GM12874 (cell line): ENCODE results near the gene LRRC36.

Source experiments
- TF ChIP-seq, protein P1 (sequence below): IDR thresholded peaks from 2 replicates; pipeline ENCODE4 v1.5.1; 2011; ENCODE audit warnings: low read depth, mild to moderate bottlenecking, control low read depth, low read length, moderate library complexity; ENCODE audit not compliant: insufficient read depth

Gene LRRC36

DNA sequence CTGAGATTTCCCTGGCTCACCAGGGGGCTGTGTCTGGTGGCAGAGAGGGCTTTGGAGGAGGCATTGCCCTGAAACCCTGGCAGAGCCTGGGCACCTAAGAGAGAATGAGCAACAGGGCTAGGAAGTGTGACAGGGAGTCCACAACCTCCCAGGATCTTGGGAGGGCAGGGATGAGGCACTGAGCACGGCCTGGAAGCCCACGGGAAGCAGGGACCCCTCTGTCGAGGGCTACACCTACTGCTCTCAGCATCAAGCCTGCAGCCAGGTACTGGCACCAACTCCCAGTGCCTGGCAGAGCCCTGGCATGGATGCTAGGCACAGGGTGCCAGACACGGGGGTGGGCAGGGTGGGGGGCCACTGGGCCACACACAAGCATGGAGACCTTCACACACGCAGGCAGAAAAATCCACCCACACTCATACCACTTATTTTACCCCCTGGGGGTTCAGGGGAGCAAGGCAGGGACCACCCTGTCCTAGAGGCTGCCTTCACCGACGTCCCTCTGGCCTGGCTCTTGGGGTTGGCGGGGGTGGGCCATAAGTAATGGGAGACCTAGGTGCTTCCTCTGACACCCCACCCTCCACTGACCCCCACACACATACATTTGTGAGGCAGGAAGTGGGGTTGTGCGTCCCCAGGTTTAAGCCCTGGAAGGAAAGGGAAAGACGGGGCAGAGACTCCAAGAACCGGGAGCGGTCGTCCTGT is 103.3 kb downstream of the LRRC36 start:
- TF ChIP-seq, protein P1, sequence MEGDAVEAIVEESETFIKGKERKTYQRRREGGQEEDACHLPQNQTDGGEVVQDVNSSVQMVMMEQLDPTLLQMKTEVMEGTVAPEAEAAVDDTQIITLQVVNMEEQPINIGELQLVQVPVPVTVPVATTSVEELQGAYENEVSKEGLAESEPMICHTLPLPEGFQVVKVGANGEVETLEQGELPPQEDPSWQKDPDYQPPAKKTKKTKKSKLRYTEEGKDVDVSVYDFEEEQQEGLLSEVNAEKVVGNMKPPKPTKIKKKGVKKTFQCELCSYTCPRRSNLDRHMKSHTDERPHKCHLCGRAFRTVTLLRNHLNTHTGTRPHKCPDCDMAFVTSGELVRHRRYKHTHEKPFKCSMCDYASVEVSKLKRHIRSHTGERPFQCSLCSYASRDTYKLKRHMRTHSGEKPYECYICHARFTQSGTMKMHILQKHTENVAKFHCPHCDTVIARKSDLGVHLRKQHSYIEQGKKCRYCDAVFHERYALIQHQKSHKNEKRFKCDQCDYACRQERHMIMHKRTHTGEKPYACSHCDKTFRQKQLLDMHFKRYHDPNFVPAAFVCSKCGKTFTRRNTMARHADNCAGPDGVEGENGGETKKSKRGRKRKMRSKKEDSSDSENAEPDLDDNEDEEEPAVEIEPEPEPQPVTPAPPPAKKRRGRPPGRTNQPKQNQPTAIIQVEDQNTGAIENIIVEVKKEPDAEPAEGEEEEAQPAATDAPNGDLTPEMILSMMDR = no peak

DNA sequence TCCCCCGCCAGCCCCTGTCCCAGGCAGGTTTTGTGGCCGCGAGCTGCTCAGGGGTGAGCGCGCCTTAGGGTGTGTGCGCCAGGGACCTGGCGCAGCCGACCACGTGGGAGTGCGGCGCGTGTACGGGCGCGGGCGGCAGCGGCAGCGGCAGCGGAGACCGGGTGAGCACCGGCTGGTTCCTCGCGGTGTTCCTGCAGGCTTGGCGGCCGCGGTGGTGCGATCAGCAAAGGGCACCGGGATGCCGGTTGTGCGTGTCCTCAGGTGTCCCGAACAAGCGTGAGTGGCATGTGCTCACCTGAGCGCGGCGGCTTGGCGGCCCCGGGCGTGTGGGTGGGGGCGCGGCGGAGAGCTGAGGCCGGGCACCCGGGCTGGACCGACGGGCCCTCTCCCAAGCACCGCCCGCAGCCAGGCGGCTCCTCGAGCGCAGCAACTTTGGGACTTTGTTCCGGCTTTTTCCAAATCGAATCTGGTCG is 103.9 kb downstream of the LRRC36 start:
- TF ChIP-seq, protein P1 = no peak

DNA sequence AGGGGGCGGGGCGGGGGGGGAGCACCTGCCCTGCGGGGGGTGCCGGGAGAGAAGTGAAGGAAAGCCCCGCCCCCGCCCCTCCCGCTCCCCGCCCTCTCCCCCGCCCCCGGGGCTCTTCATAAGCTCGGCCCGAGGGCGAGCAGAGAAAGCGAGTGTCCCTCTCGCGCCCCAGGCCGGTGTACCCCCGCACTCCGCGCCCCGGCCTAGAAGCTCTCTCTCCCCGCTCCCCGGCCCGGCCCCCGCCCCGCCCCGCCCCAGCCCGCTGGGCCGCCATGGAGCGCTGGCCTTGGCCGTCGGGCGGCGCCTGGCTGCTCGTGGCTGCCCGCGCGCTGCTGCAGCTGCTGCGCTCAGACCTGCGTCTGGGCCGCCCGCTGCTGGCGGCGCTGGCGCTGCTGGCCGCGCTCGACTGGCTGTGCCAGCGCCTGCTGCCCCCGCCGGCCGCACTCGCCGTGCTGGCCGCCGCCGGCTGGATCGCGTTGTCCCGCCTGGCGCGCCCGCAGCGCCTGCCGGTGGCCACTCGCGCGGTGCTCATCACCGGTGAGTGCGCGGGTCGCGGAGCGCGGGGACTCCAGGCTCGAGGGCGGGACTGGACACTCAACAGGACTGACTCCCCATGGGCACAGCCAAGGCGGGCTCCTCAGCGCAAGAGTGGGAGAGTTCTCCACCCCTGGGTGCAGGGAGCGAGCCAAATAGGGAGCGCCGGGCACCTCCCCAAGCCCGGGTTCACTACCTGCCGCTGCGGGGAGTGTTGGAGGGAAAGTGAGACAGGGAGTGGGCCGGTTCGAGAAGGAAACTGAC is 104.6 kb downstream of the LRRC36 start, which contains the start of gene HSD11B2:
Gene HSD11B2 (plus strand): TSS at position 145 of the 798 bp plus-strand sequence. CDS start 128 bp downstream, at position 273.
- TF ChIP-seq, protein P1 = no peak

DNA sequence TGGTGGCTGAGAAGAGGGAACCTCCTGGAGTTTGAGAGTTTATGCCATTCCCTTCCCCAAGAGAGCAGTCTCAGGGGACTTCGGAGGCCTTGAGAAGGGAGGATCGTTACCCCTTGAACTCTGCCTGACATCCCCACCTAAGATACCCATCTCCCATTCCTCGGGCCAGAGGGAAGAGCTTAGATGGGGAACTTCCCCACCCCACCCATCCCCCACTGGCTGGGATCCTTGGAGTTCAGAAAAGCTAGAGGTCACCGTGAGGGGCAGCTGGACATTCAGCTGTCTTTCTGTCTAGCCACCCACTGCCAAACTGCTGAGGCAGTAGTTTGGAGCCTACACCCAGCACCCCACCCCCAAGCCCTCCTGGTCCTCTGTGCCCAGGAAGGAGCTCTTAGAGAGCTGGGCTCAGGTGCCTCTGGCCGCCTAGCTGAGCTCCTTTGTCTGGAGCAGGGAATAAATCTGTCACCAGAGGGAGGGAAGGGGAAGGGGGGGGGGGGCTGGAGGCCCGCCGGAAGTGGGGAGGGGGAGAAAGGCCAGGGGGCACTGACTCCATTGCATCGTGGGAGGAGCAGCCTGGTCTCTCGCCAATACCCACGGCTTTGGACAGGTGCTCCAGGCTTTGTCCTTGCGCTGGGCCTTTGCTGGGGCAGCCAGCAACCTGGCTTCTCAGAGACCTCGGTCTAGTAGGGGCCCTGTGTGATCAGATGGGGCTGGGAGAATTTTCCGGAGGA is 105.3 kb downstream of the LRRC36 start:
- TF ChIP-seq, protein P1 = no peak

DNA sequence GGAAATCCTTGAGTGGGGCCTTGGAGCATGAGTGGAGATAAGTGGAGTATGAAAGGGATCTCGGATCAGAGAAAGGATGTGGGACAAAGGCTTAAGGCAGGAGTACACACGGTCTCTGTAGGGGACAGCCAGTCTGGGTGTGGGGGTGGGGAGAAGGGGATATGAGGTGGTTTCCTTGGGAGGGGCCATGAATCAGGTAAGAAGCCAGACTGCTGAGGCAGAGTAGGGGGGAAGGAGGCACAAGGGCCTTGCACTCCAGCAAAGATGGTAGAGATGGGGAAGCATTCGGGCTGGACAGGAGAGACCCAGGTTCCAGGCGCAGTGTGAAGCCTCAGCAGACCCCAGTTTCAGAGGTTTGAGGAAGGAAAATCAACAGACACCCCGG is 105.9 kb downstream of the LRRC36 start:
- TF ChIP-seq, protein P1 = no peak

DNA sequence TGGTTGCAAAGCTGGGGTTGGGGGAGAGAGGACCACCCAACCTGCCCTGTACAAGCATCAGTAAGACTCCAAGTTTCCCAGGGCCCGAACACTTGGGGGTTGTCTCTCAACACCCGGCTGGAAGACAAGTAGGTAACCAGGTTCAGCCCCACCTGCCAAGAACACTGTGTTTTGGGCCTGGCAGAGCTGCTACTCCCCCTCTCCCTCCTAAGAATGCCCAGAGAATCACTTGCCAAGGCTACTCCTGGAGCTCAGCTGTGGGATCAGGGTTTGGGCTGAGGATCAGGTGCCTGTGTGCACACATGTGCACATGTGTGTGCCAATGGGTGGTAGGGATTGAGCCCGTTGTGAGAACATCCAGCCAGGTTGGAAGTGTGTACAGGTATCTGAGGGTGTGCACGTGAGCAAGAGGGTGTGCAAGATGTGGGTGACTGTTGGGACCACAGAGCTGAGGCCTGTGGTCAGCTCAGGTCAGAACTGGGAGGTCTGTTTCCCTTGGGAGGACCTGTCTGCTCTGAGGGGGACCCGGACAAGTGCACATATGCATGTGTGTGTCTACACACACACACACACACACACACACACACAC is 106.6 kb downstream of the LRRC36 start:
- TF ChIP-seq, protein P1 = no peak
